GM21825 (cell line): ENCODE measurements around the gene DLX3.

Source experiments
- ATAC-seq: cut with Tn5 transposase; IDR thresholded peaks from one replicate; pipeline ENCODE4 v1.9.1; 2021; ENCODE audit warnings: mild to moderate bottlenecking, moderate library complexity; ENCODE audit not compliant: unreplicated experiment

Gene DLX3

GRCh38 chr17:49992933-49993422 is 2.0 kb downstream of the DLX3 start:
- no peak for ATAC-seq

- no peak for ATAC-seq
Measured at GRCh38 chr17:49992191-49992932, 2.7 kb downstream of the DLX3 start.

GRCh38 chr17:49991409-49991808 is 3.6 kb downstream of the DLX3 start:
- ATAC-seq = no peak

GRCh38 chr17:49990921-49991320 is 4.1 kb downstream of the DLX3 start:
- no peak for ATAC-seq

- ATAC-seq = no peak
Measured at GRCh38 chr17:49990331-49990730, 4.7 kb downstream of the DLX3 start.

- ATAC-seq = no peak
Measured at GRCh38 chr17:49989518-49989880, 5.5 kb downstream of the DLX3 start.

- no peak for ATAC-seq
Measured at GRCh38 chr17:49987681-49988441, 7.2 kb downstream of the DLX3 start.

- ATAC-seq = no peak
Measured at GRCh38 chr17:49987290-49987585, 7.8 kb downstream of the DLX3 start.

- no peak for ATAC-seq
Measured at GRCh38 chr17:49986396-49987289, 8.4 kb downstream of the DLX3 start.

GRCh38 chr17:49985310-49985990 is 9.6 kb downstream of the DLX3 start:
- no peak for ATAC-seq

GRCh38 chr17:49984776-49985175 is 10.2 kb downstream of the DLX3 start:
- no peak for ATAC-seq

GRCh38 chr17:49984283-49984682 is 10.7 kb downstream of the DLX3 start:
- ATAC-seq = no peak

- ATAC-seq = no peak
Measured at GRCh38 chr17:49980703-49981197, 14.3 kb downstream of the DLX3 start.

- ATAC-seq = no peak
Measured at GRCh38 chr17:49979748-49980479, 15.1 kb downstream of the DLX3 start.

GRCh38 chr17:49978501-49978900 is 16.5 kb downstream of the DLX3 start:
- ATAC-seq = no peak

- no peak for ATAC-seq
Measured at GRCh38 chr17:49977463-49978389, 17.3 kb downstream of the DLX3 start.

GRCh38 chr17:49976828-49977202 is 18.2 kb downstream of the DLX3 start:
- ATAC-seq = no peak

GRCh38 chr17:49976163-49976827 is 18.7 kb downstream of the DLX3 start:
- ATAC-seq = no peak
